Thymus (tissue), 11 donors: ENCODE measurements around the gene CCR5AS.

Source experiments
- DNase-seq, 9 donors: peaks; one replicate each; pipeline ENCODE4 v3.0.0-alpha.2; 2013; ENCODE audit warnings: low spot score in 9 of 9, low read depth in 6 of 9, missing footprints in 1 of 9
- H3K27ac ChIP-seq, 2 donors: one replicate each; pipeline ENCODE4 v1.5.1; 2013; ENCODE audit warnings: control low read depth in 1 of 2, low read depth in 1 of 2, low read length in 1 of 2, mild to moderate bottlenecking in 1 of 2, moderate library complexity in 1 of 2
- H3K27me3 ChIP-seq, 2 donors: one replicate each; pipeline ENCODE4 v1.5.1; 2013; ENCODE audit warnings: low read length in 1 of 2; ENCODE audit not compliant: control insufficient read depth in 2 of 2, insufficient read depth in 1 of 2
- H3K36me3 ChIP-seq, 2 donors: one replicate each; pipeline ENCODE4 v1.5.1; 2013; ENCODE audit warnings: low read length in 1 of 2, mild to moderate bottlenecking in 1 of 2, moderate library complexity in 1 of 2; ENCODE audit not compliant: control insufficient read depth in 2 of 2, insufficient read depth in 2 of 2
- H3K4me1 ChIP-seq, 2 donors: one replicate each; pipeline ENCODE4 v1.5.1; 2013; ENCODE audit warnings: low read length in 2 of 2; ENCODE audit not compliant: control insufficient read depth in 2 of 2, insufficient read depth in 2 of 2
- H3K4me3 ChIP-seq, 2 donors: one replicate each; pipeline ENCODE4 v1.5.1; 2013; ENCODE audit warnings: low read length in 2 of 2, control low read depth in 1 of 2, mild to moderate bottlenecking in 1 of 2
- H3K9me3 ChIP-seq, 2 donors: one replicate each; pipeline ENCODE4 v1.5.1; 2013; ENCODE audit warnings: low read length in 1 of 2, mild to moderate bottlenecking in 1 of 2; ENCODE audit not compliant: control insufficient read depth in 2 of 2, insufficient read depth in 1 of 2
- WGBS: extraction: QIAGEN DNeasy Blood & Tissue Kit; methylation state at CpG from one replicate; pipeline ENCODE4 v1.1.7; 2013; 5-methylcytosine and 5-hydroxymethylcytosine counted together
- donor health status: healthy.

CCR5AS gene

GRCh38 chr3:46399557-46399956 lies 7.3 kb downstream of the CCR5AS start:
- H3K27ac ChIP-seq = no peak overlapping the region
- DNase-seq = no peak

DNA sequence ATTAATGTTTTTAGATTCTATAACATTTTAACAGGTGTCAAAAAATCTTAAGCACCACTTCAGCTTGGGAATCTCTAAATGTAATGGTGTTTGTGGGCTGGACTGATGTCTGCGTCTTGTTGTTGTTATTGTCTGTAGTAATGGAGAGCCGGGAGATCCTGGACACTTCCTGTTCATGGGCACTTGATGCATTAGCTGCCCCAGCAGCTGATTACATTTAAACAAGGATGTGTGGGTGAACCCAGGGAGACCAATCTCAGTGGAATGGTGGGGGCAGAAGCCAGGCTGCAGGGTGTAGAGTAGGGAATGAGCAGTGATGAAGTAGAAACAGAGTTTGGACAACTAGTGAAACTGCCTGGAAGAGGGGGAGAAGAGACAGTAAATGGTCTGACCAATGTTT lies 7.8 kb downstream of the CCR5AS start:
- Histone ChIP-seq H3K4me3 (no peak overlapping the region), H3K4me1 (peaks cover 0 to 9% of the 10 kb centered on the region in 2 donors), H3K27me3 (no peaks in the 10 kb centered on the region), H3K36me3 (no peaks in the 10 kb centered on the region), H3K27ac (no peak overlapping the region), H3K9me3 (peaks cover 0 to 6% of the 10 kb centered on the region in 2 donors)
- WGBS = 92% methylated on average over 2 of the region's 2 CpGs
- no peak for DNase-seq

More at GRCh38 chr3:46399557-46399956, 7.3 kb downstream of the CCR5AS start:
- Histone ChIP-seq H3K27me3 (no peaks in the 10 kb centered on the region), H3K36me3 (no peaks in the 10 kb centered on the region), H3K4me3 (no peak overlapping the region), H3K9me3 (peaks cover 0 to 6% of the 10 kb centered on the region in 2 donors), H3K4me1 (peaks cover 0 to 9% of the 10 kb centered on the region in 2 donors)
- 55% methylated on average over 2 of the region's 2 CpGs for WGBS

DNA sequence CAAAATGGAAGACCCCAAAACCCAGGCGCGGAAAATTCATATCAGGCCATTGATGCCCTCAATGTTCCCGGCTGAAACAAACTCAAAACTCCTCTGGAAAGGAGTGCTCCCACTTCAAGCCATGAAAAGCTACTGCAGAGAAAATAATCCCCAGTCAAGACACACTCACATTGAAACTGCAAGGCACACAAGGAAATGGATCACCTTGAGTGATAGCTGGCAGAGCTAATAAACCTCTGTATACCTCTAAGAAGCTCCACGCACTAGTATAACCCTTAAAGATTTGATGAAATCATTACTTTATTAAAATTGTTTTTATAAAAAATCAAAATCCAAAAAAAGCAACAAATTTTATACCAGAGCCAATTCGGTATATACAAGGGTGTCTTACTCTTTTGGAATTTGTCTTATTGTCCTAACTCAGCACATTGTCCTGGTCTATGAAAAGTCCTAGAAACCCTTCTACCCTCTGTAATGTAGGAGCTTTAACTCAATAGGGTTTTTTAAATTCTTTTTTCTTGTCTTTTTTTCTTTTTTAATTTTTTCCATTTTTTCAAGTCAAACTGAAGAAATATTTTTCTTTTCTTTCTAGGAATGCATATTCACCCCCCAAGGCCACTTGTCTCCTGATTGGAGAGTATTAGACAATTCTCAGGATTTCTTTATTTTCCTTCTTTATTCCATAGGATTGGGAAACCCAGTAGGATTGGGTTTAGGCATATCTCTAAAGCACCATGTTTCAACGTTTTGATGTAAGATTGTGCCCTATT lies 8.5 kb downstream of the CCR5AS start:
- WGBS = 91% methylated on average over 6 of the region's 6 CpGs
- Histone ChIP-seq H3K27ac (no peak overlapping the region), H3K27me3 (no peaks in the 10 kb centered on the region), H3K36me3 (no peaks in the 10 kb centered on the region), H3K4me1 (peaks cover 0 to 9% of the 10 kb centered on the region in 2 donors), H3K4me3 (no peak overlapping the region), H3K9me3 (peaks cover 0 to 3% of the 10 kb centered on the region in 2 donors)
- no peak for DNase-seq

GRCh38 chr3:46397111-46397510 lies 9.8 kb downstream of the CCR5AS start:
- Histone ChIP-seq H3K27ac (no peak overlapping the region), H3K9me3 (peaks cover 0 to 3% of the 10 kb centered on the region in 2 donors), H3K4me1 (peaks cover 0 to 9% of the 10 kb centered on the region in 2 donors), H3K27me3 (no peaks in the 10 kb centered on the region), H3K4me3 (no peak overlapping the region), H3K36me3 (no peaks in the 10 kb centered on the region)
- 97% methylated on average over 7 of the region's 7 CpGs for WGBS
- no peak for DNase-seq

GRCh38 chr3:46395766-46396530 lies 10.9 kb downstream of the CCR5AS start:
- H3K27ac ChIP-seq = no peak overlapping the region
- no peak for DNase-seq

GRCh38 chr3:46395210-46395661 lies 11.6 kb downstream of the CCR5AS start:
- no peak overlapping the region for H3K4me3 ChIP-seq
- WGBS = 87% methylated on average over 6 of the region's 6 CpGs
- DNase-seq = no peak
- H3K4me1 ChIP-seq = peaks cover 0 to 9% of the 10 kb centered on the region in 2 donors
- H3K36me3 ChIP-seq = no peaks in the 10 kb centered on the region
- no peaks in the 10 kb centered on the region for H3K9me3 ChIP-seq
- H3K27ac ChIP-seq = no peak overlapping the region
- H3K27me3 ChIP-seq = no peaks in the 10 kb centered on the region

More at GRCh38 chr3:46395766-46396530, 10.9 kb downstream of the CCR5AS start:
- Histone ChIP-seq H3K36me3 (no peaks in the 10 kb centered on the region), H3K27me3 (no peaks in the 10 kb centered on the region), H3K4me3 (no peak overlapping the region), H3K4me1 (peaks cover 0 to 9% of the 10 kb centered on the region in 2 donors), H3K9me3 (no peaks in the 10 kb centered on the region)
- WGBS = 57% methylated on average over 6 of the region's 6 CpGs

- Histone ChIP-seq H3K27me3 (no peaks in the 10 kb centered on the region), H3K9me3 (no peaks in the 10 kb centered on the region), H3K27ac (no peak overlapping the region), H3K36me3 (no peaks in the 10 kb centered on the region), H3K4me1 (peaks cover 0 to 9% of the 10 kb centered on the region in 2 donors), H3K4me3 (no peak overlapping the region)
- no peak for DNase-seq
- WGBS = 82% methylated on average over 8 of the region's 8 CpGs
Observed at GRCh38 chr3:46393554-46394434, 13.1 kb downstream of the CCR5AS start.

DNA sequence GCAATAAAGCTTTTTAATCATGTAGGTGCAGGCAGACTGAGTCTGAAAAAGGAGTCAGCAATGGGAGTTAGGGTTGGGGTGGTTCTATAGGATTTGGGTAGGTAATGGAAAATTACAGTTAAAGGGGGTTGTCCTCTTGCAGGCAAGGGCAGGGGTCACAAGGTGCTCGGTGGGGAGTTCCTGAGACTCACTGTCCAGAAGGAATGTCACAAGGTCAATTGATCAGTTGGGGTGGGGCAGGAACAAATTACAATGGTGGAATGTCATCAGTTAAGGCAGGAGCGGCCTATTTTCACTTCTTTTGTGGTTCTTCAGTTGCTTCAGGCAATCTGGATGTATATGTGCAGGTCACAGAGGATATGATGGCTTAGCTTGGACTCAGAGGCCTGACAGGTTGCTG lies 13.9 kb downstream of the CCR5AS start:
- WGBS = 95% methylated on average over 2 of the region's 2 CpGs
- no peaks in the 10 kb centered on the region for H3K36me3 ChIP-seq
- H3K9me3 ChIP-seq = no peaks in the 10 kb centered on the region
- no peaks in the 10 kb centered on the region for H3K27me3 ChIP-seq
- no peak overlapping the region for H3K27ac ChIP-seq
- peaks cover 0 to 9% of the 10 kb centered on the region in 2 donors for H3K4me1 ChIP-seq
- DNase-seq = no peak
- H3K4me3 ChIP-seq = no peak overlapping the region
